Peyer's patch (tissue), 4 donors: ENCODE results near the gene DDX50.

Experiments
- CTCF ChIP-seq, 6 experiments: fragments of 450-650 bp in 4 of 6; fragments of 200-600 bp in 2 of 6; sonication (generic) in 1 of 6; IDR thresholded peaks; one replicate each; pipeline ENCODE4 v1.5.1; 2017 to 2019; ENCODE audit warnings: antibody characterized with exemption in 6 of 6, mild to moderate bottlenecking in 3 of 6, moderate library complexity in 1 of 6
- POLR2A ChIP-seq, 2 donors: fragments of 450-650 bp; IDR thresholded peaks; one replicate each; pipeline ENCODE4 v1.5.1; 2017; ENCODE audit warnings: antibody characterized with exemption in 2 of 2, mild to moderate bottlenecking in 2 of 2, moderate library complexity in 2 of 2

DNA sequence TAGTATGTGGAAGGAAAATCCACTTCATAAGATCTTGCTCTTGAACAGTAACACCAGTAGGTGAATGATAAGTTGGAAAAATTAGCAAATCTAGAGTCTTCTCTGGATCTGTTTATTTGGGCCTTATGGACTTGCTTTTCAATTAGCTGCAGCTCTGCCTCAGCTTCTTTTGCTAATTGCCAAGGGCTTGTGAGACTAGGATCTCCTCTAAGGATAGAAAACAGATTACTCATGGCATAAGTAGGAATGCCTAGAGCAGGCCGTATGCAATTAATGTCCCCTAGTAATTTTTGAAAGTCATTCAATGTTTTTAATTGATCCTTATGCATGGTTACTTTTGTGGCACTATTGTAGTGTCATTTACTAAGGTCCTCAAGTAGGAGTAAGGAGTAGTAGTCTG is 36.5 kb upstream of the DDX50 start:
- TF ChIP-seq POLR2A (IDR thresholded peaks at IDR 0.05) = no peak
- no peak for TF ChIP-seq CTCF (IDR thresholded peaks at IDR 0.05)
